ACC112 (cell line): Measurements from ENCODE around the gene KAT6B.
A peak's percentile ranks its signal among the peaks of the same experiment; 100 is the strongest.

Source experiments
- H2AFZ ChIP-seq: fragments of 200-600 bp; sonication (generic); one replicate; pipeline ENCODE4 v1.6.0; 2017; ENCODE audit warnings: antibody characterized with exemption, low read length; ENCODE audit not compliant: unreplicated experiment
- H3K27ac ChIP-seq: fragments of 200-600 bp; sonication (generic); 2 replicates; pipeline ENCODE4 v1.5.1; 2014; ENCODE audit warnings: low read depth, mild to moderate bottlenecking, antibody characterized with exemption, low read length, moderate library complexity
- H3K27me3 ChIP-seq: fragments of 200-600 bp; sonication (generic); 2 replicates; pipeline ENCODE4 v1.6.1; 2014; ENCODE audit warnings: mild to moderate bottlenecking, antibody characterized with exemption, low read length, moderate library complexity, mixed read lengths; ENCODE audit not compliant: insufficient read depth
- H3K36me3 ChIP-seq: fragments of 200-600 bp; sonication (generic); 2 replicates; pipeline ENCODE4 v1.6.1; 2016; ENCODE audit warnings: mild to moderate bottlenecking, antibody characterized with exemption, low read length, moderate library complexity, mixed read lengths; ENCODE audit not compliant: insufficient read depth
- H3K4me1 ChIP-seq: fragments of 200-600 bp; sonication (generic); one replicate; pipeline ENCODE4 v1.6.1; 2016; ENCODE audit warnings: low read length, mixed read lengths; ENCODE audit not compliant: insufficient read depth, unreplicated experiment, control insufficient read depth
- H3K4me3 ChIP-seq: fragments of 200-600 bp; sonication (generic); 2 replicates; pipeline ENCODE4 v1.5.1; 2014; ENCODE audit warnings: mild to moderate bottlenecking, low read depth, low read length
- H3K79me2 ChIP-seq: fragments of 200-600 bp; sonication (generic); one replicate; pipeline ENCODE4 v1.6.0; 2016; ENCODE audit warnings: low read length; ENCODE audit not compliant: control insufficient read depth, unreplicated experiment, insufficient read depth

The KAT6B gene

DNA sequence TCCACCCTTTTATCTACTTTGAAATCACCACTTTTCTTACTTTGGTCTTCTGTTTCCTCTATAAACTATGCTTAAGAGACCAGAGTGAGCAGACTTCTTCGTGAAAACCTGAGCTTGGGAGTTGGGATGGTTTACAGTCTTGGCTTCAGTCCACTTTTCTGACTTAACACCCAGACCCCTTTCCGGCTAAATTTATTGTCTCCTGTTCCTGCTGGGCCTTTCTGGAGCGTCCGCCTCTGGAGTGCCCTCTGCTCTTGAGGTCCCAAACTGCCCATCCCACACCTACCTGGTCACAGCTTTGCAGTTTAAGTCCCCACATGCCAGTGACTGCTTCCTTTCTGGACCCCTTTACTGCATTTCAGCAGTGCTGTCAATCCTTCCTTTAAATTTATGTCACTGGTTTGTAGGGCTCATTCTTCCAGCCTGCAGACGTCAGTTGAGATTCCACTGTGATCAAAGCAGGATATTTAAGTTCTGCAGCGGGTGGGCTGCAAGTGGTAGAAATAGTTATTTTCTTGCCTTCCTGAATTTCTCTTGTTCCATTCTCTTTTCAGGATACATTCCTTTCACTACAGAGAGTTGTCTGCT lies 80.3 kb downstream of the KAT6B start:
- no peaks in the 10 kb centered on the region for H3K79me2 ChIP-seq
- no peak overlapping the region for H3K4me3 ChIP-seq
- H3K27me3 ChIP-seq: no peaks in the 10 kb centered on the region

DNA sequence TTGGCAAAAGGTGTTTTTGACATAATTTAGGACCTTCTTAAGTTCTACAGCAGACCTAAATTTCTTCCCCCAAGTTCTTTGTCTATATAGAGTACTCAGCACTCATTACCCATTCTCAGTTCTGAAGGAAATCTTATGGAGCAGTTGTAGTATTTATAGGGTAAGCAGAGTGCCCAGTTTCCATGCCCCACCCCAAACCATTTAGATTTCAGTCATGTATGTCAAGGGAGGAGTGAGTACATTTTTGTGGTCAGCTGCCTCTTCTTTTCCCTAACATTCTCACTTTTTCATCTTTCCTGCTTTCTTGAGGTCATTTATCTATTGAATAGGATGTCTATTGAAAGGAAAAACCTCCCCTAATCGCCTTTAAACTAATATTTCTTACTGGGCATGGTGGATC lies 83.3 kb downstream of the KAT6B start:
- Histone ChIP-seq H3K4me3 (no peak overlapping the region), H3K4me1 (peaks cover 4% of the 10 kb centered on the region), H2AFZ (no peak overlapping the region), H3K79me2 (no peaks in the 10 kb centered on the region), H3K36me3 (no peaks in the 10 kb centered on the region), H3K27ac (no peak overlapping the region), H3K27me3 (no peaks in the 10 kb centered on the region)

More for the DNA sequence above, 80.3 kb downstream of the KAT6B start:
- Histone ChIP-seq H2AFZ (no peak overlapping the region), H3K4me1 (peaks cover 4% of the 10 kb centered on the region), H3K27ac (no peak overlapping the region), H3K36me3 (no peaks in the 10 kb centered on the region)

DNA sequence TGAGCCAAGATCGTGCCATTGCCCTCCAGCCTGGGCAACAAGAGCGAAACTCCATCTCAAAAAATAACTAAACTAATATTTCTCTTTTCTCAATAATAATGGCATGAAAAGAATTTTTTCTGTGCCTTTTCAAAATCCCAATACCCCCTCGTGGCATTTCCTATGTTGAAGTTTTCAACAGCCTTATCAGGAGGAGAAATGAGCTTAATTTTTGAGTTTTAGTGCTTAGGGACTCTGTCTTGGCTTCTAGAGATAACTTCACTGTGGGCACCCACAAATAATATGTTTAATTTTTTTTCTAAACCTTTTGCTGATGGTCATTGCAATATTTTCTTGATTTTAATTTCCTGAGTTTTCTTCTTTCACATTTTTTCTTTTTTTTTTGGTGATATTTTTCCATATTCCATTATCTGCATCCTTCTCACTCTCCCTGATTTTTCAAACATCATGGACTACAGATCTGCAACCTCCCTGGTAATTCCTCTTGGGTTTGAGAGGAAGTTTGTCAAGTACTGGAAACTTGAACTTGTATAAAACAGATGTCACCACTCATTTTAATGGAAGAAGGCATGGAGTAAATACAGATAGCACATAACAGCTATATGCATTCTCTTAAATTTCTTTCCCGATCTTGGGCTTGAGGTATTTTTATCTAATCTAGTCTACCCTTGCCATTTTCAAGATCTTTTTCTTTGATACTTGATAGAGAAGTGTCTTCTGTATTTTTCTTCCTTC lies 84.0 kb downstream of the KAT6B start:
- Histone ChIP-seq H3K27ac (no peak overlapping the region), H3K4me1 (peaks cover 4% of the 10 kb centered on the region), H3K79me2 (peaks cover 3% of the 10 kb centered on the region), H3K27me3 (no peaks in the 10 kb centered on the region), H3K36me3 (no peaks in the 10 kb centered on the region), H2AFZ (no peak overlapping the region), H3K4me3 (no peak overlapping the region)

DNA sequence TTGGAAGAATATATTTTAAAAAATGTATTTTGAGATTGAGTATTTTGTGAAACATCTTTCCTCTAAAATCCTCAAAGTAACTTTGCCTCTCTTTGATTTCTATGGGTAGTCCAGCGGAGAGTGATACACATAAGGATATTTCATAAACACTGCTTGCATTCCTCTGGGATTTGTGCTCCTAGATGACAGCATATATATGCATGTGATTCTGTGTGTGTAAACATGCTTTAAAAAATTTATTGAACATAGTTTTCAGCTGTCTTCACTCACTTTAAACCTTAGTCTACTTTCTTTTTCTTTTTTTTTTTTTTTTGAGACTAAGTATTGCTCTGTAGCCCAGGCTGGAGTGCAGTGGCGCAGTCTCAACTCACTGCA lies 84.6 kb downstream of the KAT6B start:
- H2AFZ ChIP-seq: no peak overlapping the region
- no peak overlapping the region for H3K4me3 ChIP-seq
- peaks cover 4% of the 10 kb centered on the region for H3K4me1 ChIP-seq
- peaks cover 4% of the 10 kb centered on the region for H3K79me2 ChIP-seq
- no peaks in the 10 kb centered on the region for H3K36me3 ChIP-seq
- H3K27ac ChIP-seq: no peak overlapping the region
- H3K27me3 ChIP-seq: no peaks in the 10 kb centered on the region

DNA sequence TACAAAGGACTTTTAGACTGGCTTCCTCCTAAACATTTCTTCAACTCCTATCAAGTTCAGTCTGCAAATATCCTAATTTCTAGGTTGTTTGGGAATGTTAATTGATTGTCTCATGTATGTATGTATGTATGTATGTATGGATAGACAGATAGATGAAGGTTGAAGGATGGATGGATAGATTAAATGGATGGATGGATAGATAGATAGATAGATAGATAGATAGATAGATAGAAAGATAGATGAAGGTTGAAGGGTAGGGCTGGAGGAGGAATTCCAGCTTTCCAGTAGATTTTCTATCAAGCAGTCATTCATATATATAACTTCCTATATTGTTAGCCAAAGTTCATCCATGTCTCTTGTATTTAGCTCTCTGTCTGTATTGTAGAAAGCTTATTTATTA lies 85.8 kb downstream of the KAT6B start:
- Histone ChIP-seq H3K36me3 (no peaks in the 10 kb centered on the region), H3K79me2 (peaks cover 9% of the 10 kb centered on the region), H3K4me1 (peaks cover 15% of the 10 kb centered on the region)

DNA sequence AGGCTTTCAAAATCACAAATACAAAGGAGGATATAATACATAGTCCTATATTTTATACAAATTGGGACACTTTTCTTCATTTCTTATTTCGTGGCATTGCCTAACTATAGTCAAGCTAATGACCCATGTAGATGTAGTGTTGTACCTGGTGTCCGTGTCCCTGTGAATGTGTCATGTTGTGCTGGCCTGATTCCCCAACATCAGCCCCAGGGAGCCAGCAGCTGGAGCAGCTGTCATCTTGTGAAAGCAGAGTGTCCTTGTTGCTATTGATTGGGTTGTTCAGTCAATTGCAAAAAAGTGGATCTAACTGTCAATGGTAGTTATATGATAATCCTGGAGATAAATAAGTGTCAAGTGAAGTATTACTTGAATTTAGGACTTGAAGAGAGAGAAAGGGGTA lies 86.3 kb downstream of the KAT6B start:
- H3K36me3 ChIP-seq: no peaks in the 10 kb centered on the region
- no peak overlapping the region for H3K27ac ChIP-seq
- H2AFZ ChIP-seq: no peak overlapping the region
- peaks cover 9% of the 10 kb centered on the region for H3K79me2 ChIP-seq
- no peaks in the 10 kb centered on the region for H3K27me3 ChIP-seq
- H3K4me3 ChIP-seq: no peak overlapping the region
- peaks cover 20% of the 10 kb centered on the region for H3K4me1 ChIP-seq

More for the DNA sequence above, 85.8 kb downstream of the KAT6B start:
- Histone ChIP-seq H2AFZ (no peak overlapping the region), H3K4me3 (no peak overlapping the region), H3K27ac (no peak overlapping the region), H3K27me3 (no peaks in the 10 kb centered on the region)

DNA sequence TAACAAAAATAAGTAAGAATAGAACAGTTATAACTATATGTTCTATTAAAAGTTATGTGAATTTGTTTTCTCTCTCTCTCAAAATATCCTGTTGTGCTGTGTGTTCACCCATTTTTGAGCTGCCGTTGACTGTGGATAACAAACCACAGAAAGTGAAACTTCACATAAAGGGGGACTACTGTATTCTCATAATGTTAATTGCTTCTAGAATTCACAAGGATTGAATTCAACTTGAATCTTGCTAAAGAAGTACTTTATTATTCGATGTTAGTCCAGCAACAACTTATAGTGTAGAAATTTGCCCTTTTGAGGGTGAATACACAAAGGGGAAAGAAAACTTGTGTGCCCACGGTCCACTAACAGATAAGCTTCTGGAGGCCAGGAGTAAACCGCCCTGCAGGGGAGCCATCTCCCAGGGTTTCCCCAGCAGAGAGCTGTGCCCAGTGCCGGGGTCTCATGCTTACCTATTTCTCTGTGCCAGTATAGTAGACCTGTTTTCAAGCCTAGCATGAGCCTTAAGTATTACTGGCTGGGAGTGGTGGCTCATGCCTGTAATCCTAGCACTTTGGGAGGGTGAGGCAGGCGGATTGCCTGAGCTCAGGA lies 87.1 kb downstream of the KAT6B start:
- Histone ChIP-seq H3K79me2 (peaks cover 9% of the 10 kb centered on the region), H2AFZ (no peak overlapping the region), H3K4me3 (no peak overlapping the region; the same call in 1 of the 2 replicates), H3K36me3 (no peaks in the 10 kb centered on the region), H3K27me3 (no peaks in the 10 kb centered on the region), H3K4me1 (peaks cover 25% of the 10 kb centered on the region), H3K27ac (no peak overlapping the region)

DNA sequence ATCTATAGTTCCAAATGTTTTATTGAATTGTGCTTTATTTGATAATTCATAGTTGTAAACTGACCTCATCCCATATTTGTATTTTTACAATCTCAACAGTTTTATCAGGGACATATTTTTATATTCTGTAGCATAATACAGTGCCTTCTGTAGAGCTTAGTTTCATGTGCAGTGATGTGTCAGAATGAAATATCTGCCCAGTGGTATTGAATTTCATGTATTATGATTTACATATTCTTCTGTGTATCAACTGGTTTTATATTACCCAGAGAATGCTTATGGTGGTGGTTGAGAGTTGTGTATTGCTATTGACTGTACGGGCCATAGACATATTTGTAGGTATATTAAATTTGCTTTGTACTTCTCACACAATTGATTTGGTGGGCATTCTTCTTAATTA lies 89.9 kb downstream of the KAT6B start:
- no peak overlapping the region for H3K4me3 ChIP-seq
- H3K79me2 ChIP-seq: peaks cover 9% of the 10 kb centered on the region
- no peaks in the 10 kb centered on the region for H3K27me3 ChIP-seq
- peaks cover 21% of the 10 kb centered on the region for H3K4me1 ChIP-seq
- no peak overlapping the region for H2AFZ ChIP-seq
- no peak overlapping the region for H3K27ac ChIP-seq
- peaks cover 4% of the 10 kb centered on the region; the same call in 1 of the 2 replicates for H3K36me3 ChIP-seq

DNA sequence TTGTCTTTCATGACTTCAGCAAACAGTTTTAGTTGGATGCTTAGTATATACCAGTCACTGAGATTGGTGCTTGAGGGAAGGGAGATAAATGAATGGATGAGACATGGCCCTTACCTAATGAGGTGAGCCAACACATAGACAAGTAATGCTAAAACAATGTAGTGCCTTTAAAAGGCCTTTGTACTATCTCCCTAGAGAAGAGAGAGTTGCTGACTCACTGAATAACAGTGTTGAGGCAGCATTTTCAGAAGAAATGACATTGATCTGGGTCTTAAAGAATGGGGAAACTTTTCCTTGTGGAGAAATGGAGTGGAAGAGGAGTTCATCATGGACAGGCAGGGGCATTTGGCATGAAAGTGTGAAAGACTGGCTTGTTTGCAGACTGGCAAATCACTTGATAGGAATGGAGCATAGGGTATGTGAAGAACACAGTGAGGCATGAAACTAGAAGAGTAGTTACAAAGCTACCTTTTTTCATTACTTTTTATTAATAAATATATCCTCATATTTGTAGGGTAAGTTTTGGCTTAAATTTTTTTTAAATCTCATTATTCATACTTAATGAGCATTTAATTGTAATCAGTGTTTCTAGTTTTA lies 91.2 kb downstream of the KAT6B start:
- Histone ChIP-seq H3K4me1 (peaks cover 31% of the 10 kb centered on the region), H2AFZ (no peak overlapping the region), H3K27me3 (no peaks in the 10 kb centered on the region), H3K27ac (peak overlapping the region; percentile 58), H3K36me3 (peaks cover 4% of the 10 kb centered on the region; the same call in 1 of the 2 replicates), H3K4me3 (no peak overlapping the region), H3K79me2 (peaks cover 18% of the 10 kb centered on the region)

DNA sequence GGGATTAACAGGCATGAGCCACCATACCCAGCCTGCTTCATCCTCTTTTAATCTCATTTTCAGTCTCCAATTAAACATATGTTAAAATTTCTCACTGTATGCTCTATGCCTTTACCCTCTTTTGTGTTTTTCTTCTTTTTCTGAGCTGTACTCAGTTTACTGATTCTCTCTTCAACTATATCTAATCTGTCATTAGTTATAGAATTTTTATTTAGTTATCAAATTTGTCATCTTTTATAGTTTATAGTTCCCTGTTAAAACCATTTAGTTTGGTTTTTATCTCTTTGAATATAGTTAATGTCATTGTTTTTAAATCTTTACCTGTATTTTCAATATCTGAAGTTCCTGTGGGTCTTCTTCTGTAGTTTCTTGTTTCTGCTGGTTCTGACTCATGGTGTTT lies 93.3 kb downstream of the KAT6B start:
- no peak overlapping the region for H3K4me3 ChIP-seq
- peaks cover 45% of the 10 kb centered on the region for H3K4me1 ChIP-seq
- H3K79me2 ChIP-seq: peaks cover 27% of the 10 kb centered on the region
- H3K27me3 ChIP-seq: no peaks in the 10 kb centered on the region
- H2AFZ ChIP-seq: no peak overlapping the region
- no peak overlapping the region for H3K27ac ChIP-seq
- H3K36me3 ChIP-seq: peaks cover 4% of the 10 kb centered on the region; the same call in 1 of the 2 replicates
